Liver (tissue), 3 donors: ENCODE results near the gene CST8.

Source experiments
- EGR1 ChIP-seq, 2 donors: IDR thresholded peaks; 2 replicates each; pipeline ENCODE4 v1.6.1; 2016 to 2018; ENCODE audit warnings: antibody characterized with exemption in 2 of 2, low read depth in 2 of 2
- FOXA1 ChIP-seq: IDR thresholded peaks from 2 replicates; pipeline ENCODE4 v1.6.1; 2016; ENCODE audit warnings: antibody characterized with exemption
- HNF4A ChIP-seq, 2 donors: conservative IDR thresholded peaks; 2 replicates each; pipeline ENCODE4 v1.6.1; 2016; ENCODE audit warnings: antibody characterized with exemption in 2 of 2, mild to moderate bottlenecking in 2 of 2
- HNF4G ChIP-seq: IDR thresholded peaks from 2 replicates; pipeline ENCODE4 v1.6.1; 2016; ENCODE audit warnings: antibody characterized with exemption
- JUND ChIP-seq, 2 donors: IDR thresholded peaks; 2 replicates each; pipeline ENCODE4 v1.6.1; 2016; ENCODE audit warnings: antibody characterized with exemption in 2 of 2
- RAD21 ChIP-seq, 2 donors: IDR thresholded peaks; 2 replicates each; pipeline ENCODE4 v1.6.1; 2016; ENCODE audit warnings: antibody characterized with exemption in 2 of 2, mild to moderate bottlenecking in 2 of 2
- SP1 ChIP-seq: IDR thresholded peaks from 2 replicates; pipeline ENCODE4 v1.6.1; 2018; ENCODE audit warnings: antibody characterized with exemption, mild to moderate bottlenecking
- TAF1 ChIP-seq: conservative IDR thresholded peaks from 2 replicates; pipeline ENCODE4 v1.6.1; 2016; ENCODE audit warnings: antibody characterized with exemption, mild to moderate bottlenecking
- YY1 ChIP-seq: IDR thresholded peaks from 2 replicates; pipeline ENCODE4 v1.6.1; 2016; ENCODE audit warnings: antibody characterized with exemption, mild to moderate bottlenecking
- TF ChIP-seq, protein P1 (sequence below): fragments of 150-350 bp; IDR thresholded peaks from 2 replicates; pipeline ENCODE4 v1.5.1; 2017; ENCODE audit warnings: improper control_type of control experiment, low read depth, low read length; ENCODE audit not compliant: missing input control
- TF ChIP-seq, protein P2 (sequence below): IDR thresholded peaks from 2 replicates; pipeline ENCODE4 v1.6.1; 2016; ENCODE audit warnings: antibody characterized with exemption, mild to moderate bottlenecking
- TF ChIP-seq, protein P3 (sequence below): IDR thresholded peaks from 2 replicates; pipeline ENCODE4 v1.6.1; 2016; ENCODE audit warnings: antibody characterized with exemption
- TF ChIP-seq, protein P4 (sequence below): IDR thresholded peaks from 2 replicates; pipeline ENCODE4 v1.6.1; 2016; ENCODE audit warnings: antibody characterized with exemption
- donor health status: healthy.
- donor health status: healthy.

DNA sequence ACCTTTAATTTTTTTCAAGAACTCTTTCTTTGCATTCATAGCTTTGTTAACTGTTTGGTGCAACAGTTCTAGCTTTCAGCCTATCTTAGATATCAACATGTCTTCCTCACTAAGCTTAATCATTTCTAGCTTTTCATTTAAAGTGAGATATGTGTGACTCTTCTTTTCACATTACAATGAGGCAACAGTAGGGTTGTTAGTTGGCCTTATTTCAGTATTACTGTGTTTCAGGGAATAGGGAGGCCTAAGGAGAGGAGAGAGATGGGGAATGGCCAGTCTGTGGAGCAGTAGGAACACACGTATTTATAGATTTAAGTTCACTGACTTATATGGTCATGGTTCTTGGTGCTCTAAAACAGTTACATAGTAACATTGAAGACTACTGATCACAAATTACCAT, 41.6 kb downstream of the CST8 start:
- TF ChIP-seq, protein P1, sequence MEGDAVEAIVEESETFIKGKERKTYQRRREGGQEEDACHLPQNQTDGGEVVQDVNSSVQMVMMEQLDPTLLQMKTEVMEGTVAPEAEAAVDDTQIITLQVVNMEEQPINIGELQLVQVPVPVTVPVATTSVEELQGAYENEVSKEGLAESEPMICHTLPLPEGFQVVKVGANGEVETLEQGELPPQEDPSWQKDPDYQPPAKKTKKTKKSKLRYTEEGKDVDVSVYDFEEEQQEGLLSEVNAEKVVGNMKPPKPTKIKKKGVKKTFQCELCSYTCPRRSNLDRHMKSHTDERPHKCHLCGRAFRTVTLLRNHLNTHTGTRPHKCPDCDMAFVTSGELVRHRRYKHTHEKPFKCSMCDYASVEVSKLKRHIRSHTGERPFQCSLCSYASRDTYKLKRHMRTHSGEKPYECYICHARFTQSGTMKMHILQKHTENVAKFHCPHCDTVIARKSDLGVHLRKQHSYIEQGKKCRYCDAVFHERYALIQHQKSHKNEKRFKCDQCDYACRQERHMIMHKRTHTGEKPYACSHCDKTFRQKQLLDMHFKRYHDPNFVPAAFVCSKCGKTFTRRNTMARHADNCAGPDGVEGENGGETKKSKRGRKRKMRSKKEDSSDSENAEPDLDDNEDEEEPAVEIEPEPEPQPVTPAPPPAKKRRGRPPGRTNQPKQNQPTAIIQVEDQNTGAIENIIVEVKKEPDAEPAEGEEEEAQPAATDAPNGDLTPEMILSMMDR: no peak
- TF ChIP-seq TAF1 (no peak), RAD21 (IDR thresholded peaks at IDR 0.05) (no peak), JUND (IDR thresholded peaks at IDR 0.05) (no peak), HNF4A (conservative IDR thresholded peaks at IDR 0.05) (no peak), YY1 (no peak), SP1 (no peak), FOXA1 (no peak), EGR1 (IDR thresholded peaks at IDR 0.05; ENCODE audit: low read depth in 2 of 2) (no peak), HNF4G (no peak)
- TF ChIP-seq, protein P2, sequence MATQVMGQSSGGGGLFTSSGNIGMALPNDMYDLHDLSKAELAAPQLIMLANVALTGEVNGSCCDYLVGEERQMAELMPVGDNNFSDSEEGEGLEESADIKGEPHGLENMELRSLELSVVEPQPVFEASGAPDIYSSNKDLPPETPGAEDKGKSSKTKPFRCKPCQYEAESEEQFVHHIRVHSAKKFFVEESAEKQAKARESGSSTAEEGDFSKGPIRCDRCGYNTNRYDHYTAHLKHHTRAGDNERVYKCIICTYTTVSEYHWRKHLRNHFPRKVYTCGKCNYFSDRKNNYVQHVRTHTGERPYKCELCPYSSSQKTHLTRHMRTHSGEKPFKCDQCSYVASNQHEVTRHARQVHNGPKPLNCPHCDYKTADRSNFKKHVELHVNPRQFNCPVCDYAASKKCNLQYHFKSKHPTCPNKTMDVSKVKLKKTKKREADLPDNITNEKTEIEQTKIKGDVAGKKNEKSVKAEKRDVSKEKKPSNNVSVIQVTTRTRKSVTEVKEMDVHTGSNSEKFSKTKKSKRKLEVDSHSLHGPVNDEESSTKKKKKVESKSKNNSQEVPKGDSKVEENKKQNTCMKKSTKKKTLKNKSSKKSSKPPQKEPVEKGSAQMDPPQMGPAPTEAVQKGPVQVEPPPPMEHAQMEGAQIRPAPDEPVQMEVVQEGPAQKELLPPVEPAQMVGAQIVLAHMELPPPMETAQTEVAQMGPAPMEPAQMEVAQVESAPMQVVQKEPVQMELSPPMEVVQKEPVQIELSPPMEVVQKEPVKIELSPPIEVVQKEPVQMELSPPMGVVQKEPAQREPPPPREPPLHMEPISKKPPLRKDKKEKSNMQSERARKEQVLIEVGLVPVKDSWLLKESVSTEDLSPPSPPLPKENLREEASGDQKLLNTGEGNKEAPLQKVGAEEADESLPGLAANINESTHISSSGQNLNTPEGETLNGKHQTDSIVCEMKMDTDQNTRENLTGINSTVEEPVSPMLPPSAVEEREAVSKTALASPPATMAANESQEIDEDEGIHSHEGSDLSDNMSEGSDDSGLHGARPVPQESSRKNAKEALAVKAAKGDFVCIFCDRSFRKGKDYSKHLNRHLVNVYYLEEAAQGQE: no peak
- TF ChIP-seq, protein P3, sequence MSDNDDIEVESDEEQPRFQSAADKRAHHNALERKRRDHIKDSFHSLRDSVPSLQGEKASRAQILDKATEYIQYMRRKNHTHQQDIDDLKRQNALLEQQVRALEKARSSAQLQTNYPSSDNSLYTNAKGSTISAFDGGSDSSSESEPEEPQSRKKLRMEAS: no peak
- TF ChIP-seq, protein P4, sequence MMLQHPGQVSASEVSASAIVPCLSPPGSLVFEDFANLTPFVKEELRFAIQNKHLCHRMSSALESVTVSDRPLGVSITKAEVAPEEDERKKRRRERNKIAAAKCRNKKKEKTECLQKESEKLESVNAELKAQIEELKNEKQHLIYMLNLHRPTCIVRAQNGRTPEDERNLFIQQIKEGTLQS: no peak
